Testis (tissue), 3 donors: ENCODE results near the gene OAS1. TPM values are rescaled to one million over a fixed set of nuclear protein-coding genes. Genes with fewer than 3 reads are reported as not detected.

Experiments used
- DNase-seq: peaks from one replicate; pipeline ENCODE4 v3.0.0-alpha.2; 2019
- H3K27ac ChIP-seq, 2 donors: fragments of 200-600 bp; sonication (generic); one replicate each; pipeline ENCODE4 v1.5.1; 2019
- H3K27me3 ChIP-seq: fragments of 200-600 bp; sonication (generic); one replicate; pipeline ENCODE4 v1.5.1; 2019
- H3K36me3 ChIP-seq: fragments of 200-600 bp; sonication (generic); one replicate; pipeline ENCODE4 v1.5.1; 2017; ENCODE audit warnings: low read depth; ENCODE audit errors: missing control alignments
- H3K4me1 ChIP-seq: fragments of 200-600 bp; sonication (generic); one replicate; pipeline ENCODE4 v1.5.1; 2019
- H3K4me3 ChIP-seq, 2 donors: fragments of 200-600 bp; sonication (generic); one replicate each; pipeline ENCODE4 v1.5.1; 2017 to 2019
- H3K9me3 ChIP-seq: fragments of 200-600 bp; sonication (generic); one replicate; pipeline ENCODE4 v1.5.1; 2017
- CTCF ChIP-seq, 3 experiments: fragments of 450-650 bp in 2 of 3; fragments of 200-600 bp in 1 of 3; sonication (generic) in 1 of 3; IDR thresholded peaks; one replicate each; pipeline ENCODE4 v1.5.1; 2016 to 2019; ENCODE audit warnings: antibody characterized with exemption in 3 of 3, mild to moderate bottlenecking in 2 of 3, moderate library complexity in 1 of 3
- POLR2A ChIP-seq: fragments of 450-650 bp; IDR thresholded peaks from one replicate; pipeline ENCODE4 v1.6.1; 2017; ENCODE audit warnings: antibody characterized with exemption, mild to moderate bottlenecking, moderate library complexity
- WGBS, 2 donors: methylation state at CpG; one replicate each; pipeline ENCODE4 v1.1.5; 2018; 5-methylcytosine and 5-hydroxymethylcytosine counted together
- intact Hi-C: fragments of 100-400 bp; cut with DNase I; formaldehyde crosslinking; loops from one replicate; pipeline ENCODE4 v1.15.1; 2023; ENCODE audit warnings: low total_unique reads
- polyA plus RNA-seq: library from polyadenylated mRNA; stranded (reverse); fragments of 350-450 nt; fragmentation: Illumina TruSeq; extraction: RNeasy Lipid Tissue Mini Kit (QIAGEN cat#74804); gene quantifications from one replicate; pipeline ENCODE4 v1.2.3, GENCODE V29; 2014; ENCODE audit warnings: low read depth, low replicate concordance; ENCODE audit not compliant: insufficient read depth
- total RNA-seq, 2 donors: library from RNA; depleted of rRNA; stranded (reverse); fragments of >200 nt; gene quantifications; one replicate each; pipeline ENCODE4 v1.2.3, GENCODE V29; 2016

Gene OAS1
- total and polyA plus RNA-seq, 3 donors from 2014 or later: 7.8 to 13.8 (median 13.7) TPM

GRCh38 chr12:112879191-112879705 is 27.5 kb upstream of the OAS1 start:
- Histone ChIP-seq H3K36me3 (no peaks in the 10 kb centered on the region), H3K4me1 (no peaks in the 10 kb centered on the region), H3K9me3 (no peaks in the 10 kb centered on the region), H3K27ac (no peak overlapping the region), H3K27me3 (no peaks in the 10 kb centered on the region), H3K4me3 (no peak overlapping the region)
- WGBS, 2 donors: 55 to 70% methylated on average over 6 to 7 of the region's 8 CpGs
- TF ChIP-seq POLR2A: no peak
- TF ChIP-seq CTCF (IDR thresholded peaks at IDR 0.05): no peak
- DNase-seq: no peak
- intact Hi-C loops: no loop called here

DNA sequence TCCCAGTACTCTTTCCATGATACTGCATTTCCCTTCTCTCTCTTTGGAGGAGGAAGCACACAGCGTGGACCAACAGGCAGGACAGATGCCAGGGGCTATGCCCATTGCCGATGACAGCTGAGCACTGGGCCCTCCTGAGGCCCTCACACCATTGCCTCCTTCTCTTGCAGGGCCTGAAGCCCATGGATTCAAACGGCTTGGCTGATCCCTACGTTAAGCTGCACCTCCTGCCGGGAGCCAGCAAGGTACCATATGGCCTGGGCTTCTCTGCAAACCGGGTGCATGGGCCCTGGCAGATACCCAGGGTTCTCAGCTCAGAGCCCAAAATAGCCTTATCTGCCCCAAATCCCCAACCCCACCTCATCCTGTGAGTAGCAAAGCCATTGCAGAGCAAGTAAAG is 25.2 kb upstream of the OAS1 start:
- no peaks in the 10 kb centered on the region for H3K9me3 ChIP-seq
- H3K36me3 ChIP-seq: no peaks in the 10 kb centered on the region
- no peaks in the 10 kb centered on the region for H3K27me3 ChIP-seq
- intact Hi-C loops: no loop called here
- H3K4me3 ChIP-seq: no peak overlapping the region
- WGBS, 2 donors: 67 to 71% methylated on average over 5 to 6 of the region's 6 CpGs
- TF ChIP-seq POLR2A: no peak
- no peak for TF ChIP-seq CTCF (IDR thresholded peaks at IDR 0.05)
- no peak for DNase-seq
- no peaks in the 10 kb centered on the region for H3K4me1 ChIP-seq
- H3K27ac ChIP-seq: no peak overlapping the region

DNA sequence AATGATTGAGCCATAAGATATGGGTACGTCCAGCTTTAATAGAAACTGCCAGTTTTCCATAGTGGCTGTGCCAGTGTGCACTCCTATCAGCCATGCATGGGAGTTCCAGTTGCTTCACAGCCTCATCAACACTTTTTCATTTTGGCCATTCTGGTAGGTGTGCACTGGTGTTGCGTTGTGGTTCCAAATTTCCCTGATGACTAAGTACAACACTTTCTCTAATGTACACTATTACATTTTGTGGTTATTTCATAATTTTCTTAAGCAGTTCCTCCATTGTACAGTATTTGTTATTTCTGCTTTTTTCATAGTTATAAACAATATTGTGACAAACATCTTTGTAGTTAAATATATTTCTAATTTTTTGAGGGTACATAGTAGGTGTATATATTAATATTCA is 21.5 kb upstream of the OAS1 start:
- no peaks in the 10 kb centered on the region for H3K27me3 ChIP-seq
- H3K4me1 ChIP-seq: no peaks in the 10 kb centered on the region
- H3K9me3 ChIP-seq: no peaks in the 10 kb centered on the region
- H3K4me3 ChIP-seq: no peak overlapping the region
- no peak for DNase-seq
- no peak overlapping the region for H3K27ac ChIP-seq
- TF ChIP-seq POLR2A (no peak), CTCF (IDR thresholded peaks at IDR 0.05) (no peak)
- WGBS, 2 donors: 50 to 76% methylated on average over 2 of the region's 2 CpGs
- intact Hi-C loops: no loop called here
- H3K36me3 ChIP-seq: no peaks in the 10 kb centered on the region

DNA sequence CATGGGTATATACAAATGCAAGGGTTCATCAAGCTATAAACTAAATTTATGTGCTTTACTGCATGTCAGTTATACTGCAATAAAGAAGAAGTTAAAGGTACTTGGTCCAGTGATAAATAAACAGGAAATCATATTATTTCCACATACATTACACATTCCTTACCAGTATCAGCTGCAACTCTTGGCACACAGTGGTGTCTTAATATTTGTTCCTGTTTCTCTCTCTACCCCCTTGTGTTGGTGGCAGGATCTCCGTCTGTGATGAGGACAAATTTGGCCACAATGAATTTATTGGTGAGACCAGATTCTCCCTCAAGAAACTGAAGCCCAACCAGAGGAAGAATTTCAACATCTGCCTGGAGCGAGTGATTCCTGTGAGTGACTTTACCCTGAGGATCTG is 19.2 kb upstream of the OAS1 start:
- no peak for TF ChIP-seq CTCF (IDR thresholded peaks at IDR 0.05)
- TF ChIP-seq POLR2A: no peak
- no peaks in the 10 kb centered on the region for H3K4me1 ChIP-seq
- intact Hi-C loops: no loop called here
- DNase-seq: no peak
- no peak overlapping the region for H3K27ac ChIP-seq
- H3K4me3 ChIP-seq: no peak overlapping the region
- H3K36me3 ChIP-seq: no peaks in the 10 kb centered on the region
- WGBS, 2 donors: 53% methylated on average over 2 of the region's 2 CpGs
- no peaks in the 10 kb centered on the region for H3K9me3 ChIP-seq
- no peaks in the 10 kb centered on the region for H3K27me3 ChIP-seq
